SK-N-SH (cell line): ENCODE measurements around the gene LRRN4CL. TPM values are rescaled to one million over a fixed set of nuclear protein-coding genes. Genes with fewer than 3 reads are reported as not detected.

Experiments used
- CTCF ChIA-PET: fragments of 300-600, 350-600 bp; formaldehyde crosslinking; extraction: SDS; loops from one replicate; lab custom pipeline; 2021; lab: Yijun Ruan, JAX
- POLR2A ChIA-PET: fragments of 350-600 bp; sonication (Branson Sonifier 250); formaldehyde crosslinking; extraction: SDS; loops from one replicate; lab custom pipeline; 2020; ENCODE audit warnings: antibody characterized with exemption, inconsistent platforms; lab: Yijun Ruan, JAX
- DNase-seq: peaks from one replicate; pipeline ENCODE4 v3.0.0; 2012
- H2AFZ ChIP-seq: fragments of 200-600 bp; sonication (generic); 2 replicates; pipeline ENCODE4 v1.8.1; 2016; ENCODE audit warnings: antibody characterized with exemption, mild to moderate bottlenecking, low read depth
- H3F3A ChIP-seq: fragments of 200-600 bp; sonication (generic); replicated peaks from 2 replicates; pipeline ENCODE3; 2016; ENCODE audit warnings: antibody characterized with exemption, mild to moderate bottlenecking; ENCODE audit not compliant: insufficient read depth
- H3K27ac ChIP-seq, 2 experiments: fragments of 200-500 bp in 1 of 2; fragments of 200-600 bp in 1 of 2; sonication (Bioruptor generic) in 1 of 2; sonication (generic), shearing (Covaris generic) in 1 of 2; 2 replicates each; pipeline versions ENCODE4 v1.5.1 to v1.6.1; 2014 to 2016; ENCODE audit warnings: low read depth in 2 of 2, inconsistent platforms in 1 of 2, low read length in 1 of 2, mild to moderate bottlenecking in 1 of 2, mixed read lengths in 1 of 2
- H3K27me3 ChIP-seq: fragments of 200-600 bp; sonication (generic), shearing (Covaris generic); 2 replicates; pipeline ENCODE4 v1.6.1; 2016; ENCODE audit warnings: mixed run types; ENCODE audit not compliant: insufficient read depth
- H3K36me3 ChIP-seq, 2 experiments: fragments of 200-500 bp in 1 of 2; fragments of 200-600 bp in 1 of 2; sonication (Bioruptor generic) in 1 of 2; sonication (generic) in 1 of 2; replicated peaks in 1 of 2; 2 replicates each; pipeline versions ENCODE3 to v1.5.1; 2014 to 2016; ENCODE audit warnings: low read length in 1 of 2, mild to moderate bottlenecking in 1 of 2; ENCODE audit not compliant: insufficient read depth in 2 of 2, control insufficient read depth in 1 of 2
- H3K4me1 ChIP-seq, 2 experiments: fragments of 200-500 bp in 1 of 2; fragments of 200-600 bp in 1 of 2; sonication (Bioruptor generic) in 1 of 2; sonication (generic), shearing (Covaris generic) in 1 of 2; 2 replicates each; pipeline versions ENCODE4 v1.5.1 to v1.6.1; 2014 to 2016; ENCODE audit warnings: low read depth in 1 of 2, low read length in 1 of 2, mixed run types in 1 of 2; ENCODE audit not compliant: insufficient read depth in 2 of 2, control insufficient read depth in 1 of 2
- H3K4me2 ChIP-seq: fragments of 200-600 bp; sonication (generic), shearing (Covaris generic); 2 replicates; pipeline ENCODE4 v1.6.1; 2017; ENCODE audit warnings: mixed run types
- H3K4me3 ChIP-seq, 2 experiments: fragments of 200-500 bp in 1 of 2; fragments of 200-600 bp in 1 of 2; sonication (Bioruptor generic) in 1 of 2; sonication (generic), shearing (Covaris generic) in 1 of 2; 2 replicates each; pipeline versions ENCODE4 v1.5.1 to v1.8.1; 2014 to 2016; ENCODE audit warnings: low read depth in 2 of 2, inconsistent platforms in 1 of 2, low read length in 1 of 2, mild to moderate bottlenecking in 1 of 2, mixed read lengths in 1 of 2, moderate library complexity in 1 of 2
- H3K79me2 ChIP-seq: fragments of 200-600 bp; sonication (generic); 2 replicates; pipeline ENCODE4 v1.8.1; 2017; ENCODE audit warnings: mild to moderate bottlenecking; ENCODE audit not compliant: insufficient read depth
- H3K9ac ChIP-seq: fragments of 200-600 bp; sonication (generic); 2 replicates; pipeline ENCODE4 v1.6.1; 2017; ENCODE audit warnings: mixed run types
- H3K9me2 ChIP-seq: fragments of 200-600 bp; sonication (generic); 2 replicates; pipeline ENCODE4 v1.6.1; 2017; ENCODE audit warnings: mixed run types
- H3K9me3 ChIP-seq: fragments of 200-600 bp; sonication (generic); 2 replicates; pipeline ENCODE4 v1.6.1; 2017; ENCODE audit warnings: mixed run types, mild to moderate bottlenecking, moderate library complexity
- H4K20me1 ChIP-seq: fragments of 200-600 bp; sonication (generic); 2 replicates; pipeline ENCODE4 v1.6.1; 2017; ENCODE audit warnings: mild to moderate bottlenecking, mixed run types; ENCODE audit not compliant: insufficient read depth
- CHD2 ChIP-seq: fragments of 150-350 bp; IDR thresholded peaks from 2 replicates; pipeline ENCODE4 v1.6.1; 2018; ENCODE audit warnings: low read length; ENCODE audit not compliant: partially characterized antibody
- CTCF ChIP-seq: fragments of 200-600 bp; sonication (generic); IDR thresholded peaks from 2 replicates; pipeline ENCODE4 v1.6.1; 2017; ENCODE audit warnings: antibody characterized with exemption, mild to moderate bottlenecking, moderate library complexity
- ELF1 ChIP-seq: IDR thresholded peaks from 2 replicates; pipeline ENCODE4 v1.4.0; 2012
- EZH2phosphoT487 ChIP-seq: fragments of 200-600 bp; sonication (generic); IDR thresholded peaks from 2 replicates; pipeline ENCODE4 v1.6.1; 2017; ENCODE audit warnings: low read depth, mixed run types, mild to moderate bottlenecking, antibody characterized with exemption, moderate library complexity, borderline replicate concordance
- FOXJ3 ChIP-seq: sonication (generic); formaldehyde crosslinking; IDR thresholded peaks from 2 replicates; pipeline ENCODE4 v1.5.1; 2020; ENCODE audit warnings: mild to moderate bottlenecking, missing genetic modification reagents
- GABPA ChIP-seq: IDR thresholded peaks from 2 replicates; pipeline ENCODE4 v1.4.0; 2012; ENCODE audit warnings: low read depth, mild to moderate bottlenecking
- GATA2 ChIP-seq: sonication (generic); formaldehyde crosslinking; IDR thresholded peaks from 2 replicates; pipeline ENCODE4 v1.5.0; 2020; ENCODE audit warnings: mild to moderate bottlenecking, missing genetic modification reagents
- JUND ChIP-seq: IDR thresholded peaks from 2 replicates; pipeline ENCODE4 v1.4.0; 2012
- MAX ChIP-seq: IDR thresholded peaks from 2 replicates; pipeline ENCODE4 v1.4.0; 2012; ENCODE audit warnings: low read depth
- MEF2A ChIP-seq: IDR thresholded peaks from 2 replicates; pipeline ENCODE4 v1.4.0; 2012; ENCODE audit warnings: low read depth, borderline replicate concordance
- NFIC ChIP-seq: IDR thresholded peaks from 2 replicates; pipeline ENCODE4 v1.4.0; 2012; ENCODE audit warnings: borderline replicate concordance
- NRF1 ChIP-seq: IDR thresholded peaks from 2 replicates; pipeline ENCODE4 v1.6.1; 2012; ENCODE audit warnings: low read depth, mild to moderate bottlenecking, low read length
- PBX3 ChIP-seq: IDR thresholded peaks from 2 replicates; pipeline ENCODE4; 2012
- RAD21 ChIP-seq: IDR thresholded peaks from 2 replicates; pipeline ENCODE4 v1.6.1; 2012; ENCODE audit warnings: mild to moderate bottlenecking, low read length
- RCOR1 ChIP-seq: fragments of 150-350 bp; IDR thresholded peaks from 2 replicates; pipeline ENCODE4 v1.6.1; 2017; ENCODE audit warnings: antibody characterized with exemption, low read length
- RFX5 ChIP-seq: IDR thresholded peaks from 2 replicates; pipeline ENCODE4 v1.6.1; 2012; ENCODE audit warnings: mild to moderate bottlenecking, improper control_type of control experiment, low read length
- SIN3A ChIP-seq: IDR thresholded peaks from 2 replicates; pipeline ENCODE4 v1.6.1; 2012; ENCODE audit warnings: low read depth, mild to moderate bottlenecking, low read length, moderate library complexity, borderline replicate concordance
- TAF1 ChIP-seq: IDR thresholded peaks from 2 replicates; pipeline ENCODE4 v1.6.1; 2012; ENCODE audit warnings: low read depth, mild to moderate bottlenecking, low read length, moderate library complexity, borderline replicate concordance
- WGBS: methylation state at CpG from one replicate; pipeline ENCODE4 v1.1.6; 2017; ENCODE audit warnings: low lambda C conversion rate; 5-methylcytosine and 5-hydroxymethylcytosine counted together
- polyA plus RNA-seq, 3 experiments: library from polyadenylated mRNA; depleted of rRNA; stranded (reverse); fragments of >200 nt; gene quantifications; 2 replicates each; pipeline ENCODE4 v1.2.3, GENCODE V29; 2012

The LRRN4CL gene
- polyA plus RNA-seq, 1 of the 3 experiments (the other 2 are of a cell fraction), result 0.08 TPM

- H3K4me1 ChIP-seq, result peaks cover 7 to 13% of the 10 kb centered on the region in 2 experiments; a peak in 2 of 4 replicates
- WGBS, result 92% methylated on average over 8 of the region's 24 CpGs
- TF ChIP-seq NRF1 (no peak), CHD2 (no peak), RAD21 (no peak), MAX (no peak), TAF1 (no peak), RFX5 (no peak), PBX3 (no peak), CTCF (no peak), SIN3A (no peak), MEF2A (no peak), ELF1 (no peak), RCOR1 (no peak), GABPA (no peak)
- ChIA-PET CTCF (interaction anchor here (1.2 to 2.4 kb wide), 6 partner anchors 36 to 254 kb away, joined by 3 to 10 read pairs (median 4); partner anchors contain the start of genes SLC3A2 and TUT1), POLR2A (interaction anchor here (0.5 to 7.3 kb wide), 4 partner anchors 16 to 193 kb away, joined by 3 to 52 read pairs (median 4); partner anchors contain the start of genes C11orf98, CSKMT and TUT1)
- no peaks in the 10 kb centered on the region for H3K9me2 ChIP-seq
- peaks cover 16 to 17% of the 10 kb centered on the region in 2 experiments for H3K36me3 ChIP-seq
- H3K9me3 ChIP-seq, result no peaks in the 10 kb centered on the region
- H3K27ac ChIP-seq, result no peak overlapping the region
- no peaks in the 10 kb centered on the region for H3K27me3 ChIP-seq
- H3F3A ChIP-seq, result peaks cover 5% of the 10 kb centered on the region
- 0 out of 2 replicates have a peak, but pooled peaks cover 5% of the 10 kb centered on the region for H4K20me1 ChIP-seq
- H2AFZ ChIP-seq, result no peak overlapping the region
- DNase-seq, result no peak
- H3K79me2 ChIP-seq, result peaks cover 60% of the 10 kb centered on the region
- no peak overlapping the region for H3K4me3 ChIP-seq
- H3K4me2 ChIP-seq, result no peak overlapping the region
- H3K9ac ChIP-seq, result no peak overlapping the region
Measured at GRCh38 chr11:62648185-62648966, 41.0 kb downstream of the LRRN4CL start.

GRCh38 chr11:62647609-62648005 is 41.7 kb downstream of the LRRN4CL start:
- ChIA-PET POLR2A (interaction anchor here (1.3 to 7.3 kb wide), 2 partner anchors 17 to 56 kb away, joined by 6 to 52 read pairs; partner anchors contain the start of genes C11orf98, CSKMT and TUT1), CTCF (interaction anchor here (1.2 to 2.4 kb wide), 5 partner anchors 56 to 253 kb away, joined by 3 to 10 read pairs (median 4); partner anchors contain the start of genes SLC3A2 and TUT1)
- Histone ChIP-seq H3K9ac (no peak overlapping the region), H3K9me3 (no peaks in the 10 kb centered on the region), H3F3A (peaks cover 5% of the 10 kb centered on the region), H3K27ac (no peak overlapping the region), H3K4me2 (no peak overlapping the region), H2AFZ (no peak overlapping the region), H3K9me2 (no peaks in the 10 kb centered on the region), H4K20me1 (0 out of 2 replicates have a peak, but pooled peaks cover 5% of the 10 kb centered on the region), H3K36me3 (peaks cover 21 to 25% of the 10 kb centered on the region in 2 experiments), H3K4me1 (peaks cover 7 to 13% of the 10 kb centered on the region in 2 experiments; a peak in 2 of 4 replicates), H3K4me3 (no peak overlapping the region), H3K79me2 (peaks cover 63% of the 10 kb centered on the region), H3K27me3 (no peaks in the 10 kb centered on the region)
- DNase-seq, result no peak
- 71% methylated on average over 2 of the region's 6 CpGs for WGBS
- TF ChIP-seq RFX5 (no peak), FOXJ3 (no peak), TAF1 (no peak), MAX (no peak), CTCF (no peak), NRF1 (no peak), EZH2phosphoT487 (no peak), MEF2A (no peak), GABPA (no peak), GATA2 (CRISPR knock-in tag) (no peak), NFIC (no peak), CHD2 (no peak), RAD21 (no peak), JUND (no peak)
